Thymus (tissue), 11 donors: ENCODE measurements around the gene RANBP9. TPM values are rescaled to one million over a fixed set of nuclear protein-coding genes. Genes with fewer than 3 reads are reported as not detected.

Experiments used
- DNase-seq, 9 donors: peaks; one replicate each; pipeline ENCODE4 v3.0.0-alpha.2; 2013; ENCODE audit warnings: low spot score in 9 of 9, low read depth in 6 of 9, missing footprints in 1 of 9
- H3K27ac ChIP-seq, 2 donors: one replicate each; pipeline ENCODE4 v1.5.1; 2013; ENCODE audit warnings: control low read depth in 1 of 2, low read depth in 1 of 2, low read length in 1 of 2, mild to moderate bottlenecking in 1 of 2, moderate library complexity in 1 of 2
- H3K27me3 ChIP-seq, 2 donors: one replicate each; pipeline ENCODE4 v1.5.1; 2013; ENCODE audit warnings: low read length in 1 of 2; ENCODE audit not compliant: control insufficient read depth in 2 of 2, insufficient read depth in 1 of 2
- H3K36me3 ChIP-seq, 2 donors: one replicate each; pipeline ENCODE4 v1.5.1; 2013; ENCODE audit warnings: low read length in 1 of 2, mild to moderate bottlenecking in 1 of 2, moderate library complexity in 1 of 2; ENCODE audit not compliant: control insufficient read depth in 2 of 2, insufficient read depth in 2 of 2
- H3K4me1 ChIP-seq, 2 donors: one replicate each; pipeline ENCODE4 v1.5.1; 2013; ENCODE audit warnings: low read length in 2 of 2; ENCODE audit not compliant: control insufficient read depth in 2 of 2, insufficient read depth in 2 of 2
- H3K4me3 ChIP-seq, 2 donors: one replicate each; pipeline ENCODE4 v1.5.1; 2013; ENCODE audit warnings: low read length in 2 of 2, control low read depth in 1 of 2, mild to moderate bottlenecking in 1 of 2
- H3K9me3 ChIP-seq, 2 donors: one replicate each; pipeline ENCODE4 v1.5.1; 2013; ENCODE audit warnings: low read length in 1 of 2, mild to moderate bottlenecking in 1 of 2; ENCODE audit not compliant: control insufficient read depth in 2 of 2, insufficient read depth in 1 of 2
- WGBS: extraction: QIAGEN DNeasy Blood & Tissue Kit; methylation state at CpG from one replicate; pipeline ENCODE4 v1.1.7; 2013; 5-methylcytosine and 5-hydroxymethylcytosine counted together
- polyA plus RNA-seq: library from polyadenylated mRNA; stranded (reverse); fragments of 200-250 nt; gene quantifications from one replicate; pipeline ENCODE4 v1.2.3, GENCODE V29; 2013
- total RNA-seq: library from RNA; stranded (reverse); fragments of 120-200 nt; gene quantifications from one replicate; pipeline ENCODE4 v1.2.4, GENCODE V29; 2013
- donor health status: healthy.

RANBP9 gene
- total and polyA plus RNA-seq, 2 donors, result 23.4 to 37.9 TPM

DNA sequence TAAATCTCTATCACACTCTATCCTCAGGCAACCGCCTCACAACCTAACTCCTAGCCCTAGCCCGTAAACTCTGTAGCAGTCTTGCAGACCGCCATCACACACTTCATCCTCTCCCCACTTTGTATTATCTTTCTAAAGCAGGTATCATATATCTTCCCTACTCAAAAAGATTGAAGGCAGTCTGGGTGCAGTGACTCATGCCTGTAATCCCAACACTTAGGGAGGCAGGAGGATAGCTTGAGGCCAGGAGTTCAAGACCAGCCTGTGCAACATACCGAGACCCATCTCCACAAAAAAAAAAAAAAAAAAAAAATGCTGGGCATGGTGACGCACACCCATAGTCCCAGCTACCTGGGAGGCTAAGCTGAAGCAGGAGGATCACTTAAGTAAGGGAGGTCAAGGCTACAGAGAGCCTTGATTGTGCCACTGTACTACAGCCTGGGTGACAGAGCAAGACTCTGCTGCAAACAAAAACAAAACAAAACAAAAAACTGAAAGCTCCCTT, 22.9 kb downstream of the RANBP9 start:
- 96% methylated on average over 5 of the region's 5 CpGs for WGBS
- Histone ChIP-seq H3K27me3 (no peaks in the 10 kb centered on the region), H3K4me1 (peaks cover 3 to 10% of the 10 kb centered on the region in 2 donors), H3K4me3 (no peak overlapping the region), H3K27ac (no peak overlapping the region), H3K9me3 (no peaks in the 10 kb centered on the region), H3K36me3 (peaks cover 0 to 46% of the 10 kb centered on the region in 2 donors)
- DNase-seq, result no peak

GRCh38 chr6:13687917-13688351, 23.7 kb downstream of the RANBP9 start:
- peak in 1 of 9 donors; percentile 48 for DNase-seq
- peak overlapping the region in 1 of 2 donors; percentile 3 for H3K27ac ChIP-seq
- H3K9me3 ChIP-seq, result no peaks in the 10 kb centered on the region
- peaks cover 0 to 46% of the 10 kb centered on the region in 2 donors for H3K36me3 ChIP-seq
- peaks cover 3 to 10% of the 10 kb centered on the region in 2 donors for H3K4me1 ChIP-seq
- WGBS, result 18% methylated on average over 1 of the region's 1 CpG
- H3K27me3 ChIP-seq, result no peaks in the 10 kb centered on the region
- no peak overlapping the region for H3K4me3 ChIP-seq

GRCh38 chr6:13684855-13685254, 26.8 kb downstream of the RANBP9 start:
- Histone ChIP-seq H3K9me3 (no peaks in the 10 kb centered on the region), H3K36me3 (peaks cover 3 to 38% of the 10 kb centered on the region in 2 donors), H3K4me1 (peaks cover 5 to 13% of the 10 kb centered on the region in 2 donors), H3K27me3 (no peaks in the 10 kb centered on the region), H3K27ac (no peak overlapping the region), H3K4me3 (no peak overlapping the region)
- DNase-seq, result no peak
- 97% methylated on average over 4 of the region's 4 CpGs for WGBS

GRCh38 chr6:13683038-13683437, 28.6 kb downstream of the RANBP9 start:
- Histone ChIP-seq H3K27ac (no peak overlapping the region), H3K36me3 (peaks cover 3 to 28% of the 10 kb centered on the region in 2 donors), H3K9me3 (no peaks in the 10 kb centered on the region), H3K4me1 (peaks cover 2 to 8% of the 10 kb centered on the region in 2 donors), H3K4me3 (no peak overlapping the region), H3K27me3 (no peaks in the 10 kb centered on the region)
- no peak for DNase-seq

GRCh38 chr6:13682346-13682745, 29.3 kb downstream of the RANBP9 start:
- Histone ChIP-seq H3K27ac (no peak overlapping the region), H3K27me3 (no peaks in the 10 kb centered on the region), H3K4me3 (no peak overlapping the region), H3K36me3 (peaks cover 3 to 23% of the 10 kb centered on the region in 2 donors), H3K9me3 (no peaks in the 10 kb centered on the region), H3K4me1 (peaks cover 2 to 5% of the 10 kb centered on the region in 2 donors)
- DNase-seq, result no peak
- WGBS, result 98% methylated on average over 6 of the region's 6 CpGs

GRCh38 chr6:13681305-13682061, 30.2 kb downstream of the RANBP9 start:
- H3K27me3 ChIP-seq, result no peaks in the 10 kb centered on the region
- peak overlapping the region in 1 of 2 donors; percentile 50 for H3K27ac ChIP-seq
- no peak overlapping the region for H3K4me3 ChIP-seq
- no peaks in the 10 kb centered on the region for H3K9me3 ChIP-seq
- peak in 6 of 9 donors; percentile 8 to 67 (median 22) for DNase-seq
- peaks cover 3 to 14% of the 10 kb centered on the region in 2 donors for H3K36me3 ChIP-seq
- H3K4me1 ChIP-seq, result peaks cover 2 to 3% of the 10 kb centered on the region in 2 donors
- 52% methylated on average over 7 of the region's 7 CpGs for WGBS

DNA sequence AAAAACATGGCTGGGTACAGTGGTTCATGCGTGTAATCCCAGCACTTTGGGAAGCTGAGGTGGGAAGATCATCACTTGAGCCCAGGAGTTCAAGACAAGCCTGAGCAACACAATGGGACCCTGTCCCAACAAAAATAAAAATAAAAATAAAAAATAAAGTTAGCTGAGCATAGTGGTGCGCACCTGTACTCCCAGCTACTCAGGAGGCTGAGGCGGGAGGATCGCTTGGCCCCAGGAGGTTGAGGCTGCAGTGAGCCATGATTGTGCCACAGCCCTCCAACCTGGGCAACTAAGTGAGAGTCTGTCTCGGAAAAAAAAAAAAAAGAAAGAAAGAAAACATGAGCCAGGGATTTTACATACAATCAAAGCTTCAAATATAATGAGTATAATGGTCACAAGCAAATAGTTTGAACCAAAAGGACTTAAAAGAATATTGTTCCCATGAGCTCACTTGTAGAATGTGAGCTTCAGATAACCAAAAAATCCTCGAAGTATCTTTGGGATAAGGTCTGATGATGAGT, 31.1 kb downstream of the RANBP9 start:
- Histone ChIP-seq H3K4me3 (no peak overlapping the region), H3K27ac (no peak overlapping the region), H3K4me1 (peaks cover 2 to 3% of the 10 kb centered on the region in 2 donors), H3K9me3 (no peaks in the 10 kb centered on the region), H3K27me3 (no peaks in the 10 kb centered on the region), H3K36me3 (peaks cover 3 to 13% of the 10 kb centered on the region in 2 donors)
- DNase-seq, result no peak
- 98% methylated on average over 6 of the region's 6 CpGs for WGBS

DNA sequence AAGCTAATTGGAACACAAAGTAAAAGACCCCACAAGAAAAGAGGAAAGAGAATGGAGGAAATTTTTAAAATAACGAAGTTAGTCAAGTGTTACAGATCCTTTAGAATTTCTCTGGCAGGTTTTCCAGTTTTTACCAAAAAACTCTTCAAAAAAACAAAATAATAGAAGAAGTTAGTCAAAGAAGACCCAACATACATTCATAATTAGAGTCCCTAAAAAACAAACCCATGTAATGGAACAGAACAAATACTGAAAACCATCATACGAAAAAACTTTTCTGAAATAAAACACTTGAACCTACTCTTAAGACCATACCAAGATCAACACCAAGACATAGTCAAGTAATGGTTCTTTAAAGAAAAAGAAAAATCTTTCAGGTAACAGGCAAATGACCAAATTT, 31.6 kb downstream of the RANBP9 start:
- H3K36me3 ChIP-seq, result peaks cover 3 to 9% of the 10 kb centered on the region in 2 donors
- no peak for DNase-seq
- no peak overlapping the region for H3K4me3 ChIP-seq
- H3K27me3 ChIP-seq, result no peaks in the 10 kb centered on the region
- H3K27ac ChIP-seq, result no peak overlapping the region
- H3K4me1 ChIP-seq, result peaks cover 2 to 3% of the 10 kb centered on the region in 2 donors
- H3K9me3 ChIP-seq, result no peaks in the 10 kb centered on the region
- WGBS, result 99% methylated on average over 2 of the region's 2 CpGs

- peaks cover 3% of the 10 kb centered on the region in 2 donors for H3K36me3 ChIP-seq
- H3K9me3 ChIP-seq, result no peaks in the 10 kb centered on the region
- DNase-seq, result no peak
- no peaks in the 10 kb centered on the region for H3K27me3 ChIP-seq
- peaks cover 2 to 3% of the 10 kb centered on the region in 2 donors for H3K4me1 ChIP-seq
- no peak overlapping the region for H3K27ac ChIP-seq
- WGBS, result 95% methylated on average over 4 of the region's 4 CpGs
- H3K4me3 ChIP-seq, result no peak overlapping the region
These were observed 33.2 kb downstream of the RANBP9 start for GRCh38 chr6:13678255-13678983.
